GM10266 (cell line): ENCODE data around the gene PLA2G4A.
"Not testable (repeated sequence)": the region's sequence is repeated elsewhere in the genome, so short reads cannot be mapped to it uniquely, and the experiment has no call there.

Source experiments
- DNase-seq: peaks from one replicate; pipeline ENCODE4 v3.0.0; 2012; ENCODE audit errors: extremely low spot score
- CTCF ChIP-seq: IDR thresholded peaks from 2 replicates; pipeline ENCODE4 v1.5.1; 2012; ENCODE audit warnings: mild to moderate bottlenecking, low read depth; ENCODE audit not compliant: control insufficient read depth, insufficient read depth; ENCODE audit errors: missing control alignments

PLA2G4A gene

GRCh38 chr1:186905561-186905960 is 76.8 kb downstream of the PLA2G4A start:
- DNase-seq, result no peak
- no peak for TF ChIP-seq CTCF

- no peak for TF ChIP-seq CTCF
- DNase-seq, result no peak
Measured at GRCh38 chr1:186915555-186915954, 86.8 kb downstream of the PLA2G4A start.

GRCh38 chr1:186917106-186917786 is 88.5 kb downstream of the PLA2G4A start:
- DNase-seq, result not testable (repeated sequence)

- DNase-seq, result not testable (repeated sequence)
Measured at GRCh38 chr1:186921386-186921785, 92.6 kb downstream of the PLA2G4A start.

- not testable (repeated sequence) for DNase-seq
Measured at GRCh38 chr1:186922814-186923213, 94.1 kb downstream of the PLA2G4A start.

GRCh38 chr1:186923486-186923885 is 94.7 kb downstream of the PLA2G4A start:
- TF ChIP-seq CTCF, result no peak
- DNase-seq, result no peak

- DNase-seq, result no peak
- no peak for TF ChIP-seq CTCF
Measured at GRCh38 chr1:186925881-186926669, 97.3 kb downstream of the PLA2G4A start.

GRCh38 chr1:186927884-186928283 is 99.1 kb downstream of the PLA2G4A start:
- TF ChIP-seq CTCF, result no peak
- no peak for DNase-seq

GRCh38 chr1:186930238-186930637 is 101.5 kb downstream of the PLA2G4A start:
- TF ChIP-seq CTCF, result no peak
- DNase-seq, result no peak
